IMR-90 (cell line): ENCODE measurements around the gene TCF3. TPM values are rescaled to one million over a fixed set of nuclear protein-coding genes. Genes with fewer than 3 reads are reported as not detected.

ENCODE experiments used
- ATAC-seq: fragments of 200-7000 bp; cut with Tn5 transposase; 2 replicates; pipeline ENCODE4 v1.9.1; 2020; ENCODE audit warnings: low read depth, mild to moderate bottlenecking, moderate library complexity
- BruUV-seq: library from RNA; stranded (reverse); fragments of 400-500 nt; replicated peaks from 2 replicates; lab custom pipeline; 2021; lab: Mats Ljungman, UMichigan
- CTCF ChIA-PET: fragments of 300-600 bp; formaldehyde crosslinking; extraction: SDS; loops from one replicate; lab custom pipeline; 2021; ENCODE audit warnings: antibody characterized with exemption; lab: Yijun Ruan, JAX
- POLR2A ChIA-PET: fragments of 300-600 bp; sonication (Branson Sonifier 250); formaldehyde crosslinking; loops from one replicate; lab custom pipeline; 2022; ENCODE audit warnings: antibody characterized with exemption; ENCODE audit not compliant: unreplicated experiment; lab: Charles Lee
- DNase-seq: peaks from one replicate; pipeline ENCODE4 v3.0.0; 2013
- H2AFZ ChIP-seq: replicated peaks from 2 replicates; pipeline ENCODE3; 2013; ENCODE audit warnings: low read length, mild to moderate bottlenecking; ENCODE audit not compliant: poor library complexity
- H2AK5ac ChIP-seq: 2 replicates; pipeline ENCODE4 v1.6.1; 2013; ENCODE audit warnings: low read depth, low read length, inconsistent platforms
- H2AK9ac ChIP-seq: replicated peaks from 2 replicates; pipeline ENCODE3; 2013; ENCODE audit warnings: mild to moderate bottlenecking, low read depth, low read length, moderate library complexity; ENCODE audit not compliant: poor library complexity
- H2BK120ac ChIP-seq: 2 replicates; pipeline ENCODE4 v1.6.1; 2013; ENCODE audit warnings: low read depth, low read length, inconsistent platforms
- H2BK15ac ChIP-seq: 3 replicates; pipeline ENCODE4 v1.6.1; 2013; ENCODE audit warnings: low read depth, low read length, inconsistent platforms
- H2BK20ac ChIP-seq: 2 replicates; pipeline ENCODE4 v1.6.1; 2013; ENCODE audit warnings: low read depth, mild to moderate bottlenecking, inconsistent platforms, low read length, moderate library complexity
- H2BK5ac ChIP-seq: 2 replicates; pipeline ENCODE4 v1.6.1; 2013; ENCODE audit warnings: mild to moderate bottlenecking, low read depth, low read length, inconsistent platforms; ENCODE audit not compliant: poor library complexity, severe bottlenecking
- H3K14ac ChIP-seq: replicated peaks from 2 replicates; pipeline ENCODE4 v1.6.1; 2013; ENCODE audit warnings: low read depth, low read length, inconsistent platforms
- H3K18ac ChIP-seq: 2 replicates; pipeline ENCODE4 v1.6.1; 2013; ENCODE audit warnings: low read depth, low read length, control low read depth
- H3K23ac ChIP-seq: 2 replicates; pipeline ENCODE4 v1.6.1; 2013; ENCODE audit warnings: low read depth, low read length, inconsistent platforms
- H3K27ac ChIP-seq: 2 replicates; pipeline ENCODE4 v1.5.1; 2013; ENCODE audit warnings: mild to moderate bottlenecking, control low read depth, low read length; ENCODE audit not compliant: insufficient read depth
- H3K27me3 ChIP-seq: 2 replicates; pipeline ENCODE4 v1.6.1; 2013; ENCODE audit warnings: low read length; ENCODE audit not compliant: control insufficient read depth, insufficient read depth
- H3K36me3 ChIP-seq: 2 replicates; pipeline ENCODE4 v1.6.1; 2013; ENCODE audit warnings: low read length, mixed read lengths; ENCODE audit not compliant: control insufficient read depth, insufficient read depth
- H3K4ac ChIP-seq: 2 replicates; pipeline ENCODE4 v1.6.1; 2013; ENCODE audit warnings: low read depth, low read length, inconsistent platforms
- H3K4me1 ChIP-seq: 2 replicates; pipeline ENCODE4 v1.6.1; 2013; ENCODE audit warnings: low read length, mixed read lengths; ENCODE audit not compliant: control insufficient read depth, insufficient read depth
- H3K4me2 ChIP-seq: 2 replicates; pipeline ENCODE4 v1.6.1; 2013; ENCODE audit warnings: low read depth, mild to moderate bottlenecking, control low read depth, low read length, moderate library complexity
- H3K4me3 ChIP-seq: 2 replicates; pipeline ENCODE4 v1.5.1; 2013; ENCODE audit warnings: low read depth, mild to moderate bottlenecking, control low read depth, low read length, moderate library complexity; ENCODE audit not compliant: insufficient read depth
- H3K56ac ChIP-seq: 2 replicates; pipeline ENCODE4 v1.6.1; 2013; ENCODE audit warnings: low read length, inconsistent platforms; ENCODE audit not compliant: insufficient read depth; ENCODE audit errors: extremely low read depth
- H3K79me1 ChIP-seq, 2 experiments: 2 replicates each; pipeline ENCODE4 v1.6.1; 2013; ENCODE audit warnings: low read length in 2 of 2, inconsistent platforms in 1 of 2, low read depth in 1 of 2
- H3K9ac ChIP-seq: 2 replicates; pipeline ENCODE4 v1.6.1; 2013; ENCODE audit warnings: low read depth, low read length, control low read depth
- H3K9me1 ChIP-seq: 2 replicates; pipeline ENCODE4 v1.6.1; 2013; ENCODE audit warnings: low read length, inconsistent platforms; ENCODE audit not compliant: insufficient read depth
- H3K9me3 ChIP-seq: 2 replicates; pipeline ENCODE4 v1.6.1; 2013; ENCODE audit warnings: low read length; ENCODE audit not compliant: control insufficient read depth, insufficient read depth
- H4K20me1 ChIP-seq: 2 replicates; pipeline ENCODE4 v1.6.1; 2013; ENCODE audit warnings: low read length, inconsistent platforms; ENCODE audit not compliant: insufficient read depth
- H4K5ac ChIP-seq: 2 replicates; pipeline ENCODE4 v1.6.1; 2013; ENCODE audit warnings: mild to moderate bottlenecking, low read depth, low read length, control low read depth
- H4K8ac ChIP-seq, 2 experiments: 2 replicates each; pipeline ENCODE4 v1.6.1; 2013; ENCODE audit warnings: low read depth in 2 of 2, low read length in 2 of 2, control low read depth in 1 of 2, inconsistent platforms in 1 of 2
- H4K91ac ChIP-seq: 2 replicates; pipeline ENCODE4 v1.6.1; 2013; ENCODE audit warnings: low read depth, low read length, inconsistent platforms; ENCODE audit not compliant: insufficient read depth
- BHLHE40 ChIP-seq: fragments of 150-350 bp; IDR thresholded peaks from 2 replicates; pipeline ENCODE4 v1.6.1; 2016; ENCODE audit warnings: mild to moderate bottlenecking, low read depth, low read length
- CEBPB ChIP-seq: IDR thresholded peaks from 2 replicates; pipeline ENCODE4 v1.6.1; 2012; ENCODE audit warnings: low read depth, low read length, improper control_type of control experiment
- CTCF ChIP-seq: conservative IDR thresholded peaks from 2 replicates; pipeline ENCODE4 v1.5.1; 2012; ENCODE audit warnings: mild to moderate bottlenecking, low read depth, low read length, improper control_type of control experiment
- FOS ChIP-seq: fragments of 150-350 bp; IDR thresholded peaks from 2 replicates; pipeline ENCODE4 v1.6.1; 2016; ENCODE audit warnings: low read depth, low read length
- MAFK ChIP-seq: IDR thresholded peaks from 2 replicates; pipeline ENCODE4 v1.6.1; 2012; ENCODE audit warnings: low read depth, low read length, improper control_type of control experiment
- MAZ ChIP-seq: IDR thresholded peaks from 2 replicates; pipeline ENCODE4 v1.6.1; 2012; ENCODE audit warnings: low read depth, mild to moderate bottlenecking, low read length, improper control_type of control experiment, moderate library complexity, borderline replicate concordance
- MXI1 ChIP-seq: IDR thresholded peaks from 2 replicates; pipeline ENCODE4 v1.6.1; 2012; ENCODE audit warnings: low read depth, mild to moderate bottlenecking, low read length, moderate library complexity, borderline replicate concordance
- NFE2L2 ChIP-seq: fragments of 150-350 bp; IDR thresholded peaks from 2 replicates; pipeline ENCODE4 v1.6.1; 2016; ENCODE audit warnings: low read depth, mild to moderate bottlenecking, low read length
- POLR2A ChIP-seq: IDR thresholded peaks from 2 replicates; pipeline ENCODE4 v1.6.1; 2012; ENCODE audit warnings: mild to moderate bottlenecking, low read depth, low read length
- RAD21 ChIP-seq: IDR thresholded peaks from 2 replicates; pipeline ENCODE4 v1.6.1; 2012; ENCODE audit warnings: low read length, improper control_type of control experiment
- SMC3 ChIP-seq: fragments of 150-350 bp; IDR thresholded peaks from 2 replicates; pipeline ENCODE4 v1.6.1; 2016; ENCODE audit warnings: low read depth, mild to moderate bottlenecking, antibody characterized with exemption, low read length, moderate library complexity
- USF2 ChIP-seq: fragments of 150-350 bp; IDR thresholded peaks from 2 replicates; pipeline ENCODE4 v1.6.1; 2017; ENCODE audit warnings: mild to moderate bottlenecking, antibody characterized with exemption, low read length, low read depth
- WGBS, 2 experiments: methylation state at CpG; one replicate each; pipeline versions ENCODE4 v1.1.5 to v1.1.7; 2013; ENCODE audit warnings: missing lambda C conversion rate in 2 of 2; ENCODE audit not compliant: insufficient read length in 1 of 2; ENCODE audit errors: extremely low coverage in 2 of 2; 5-methylcytosine and 5-hydroxymethylcytosine counted together
- dilution Hi-C: fragments of 300-500 bp; cut with HindIII; formaldehyde crosslinking; loops from one replicate; pipeline ENCODE4 v1.14.3; 2018; ENCODE audit warnings: low sequenced_read_pairs; ENCODE audit not compliant: unreplicated experiment
- in situ Hi-C: fragments of 300-500 bp; cut with MboI; formaldehyde crosslinking; loops from 3 replicates; pipeline ENCODE4 v1.14.3; 2019; ENCODE audit warnings: low sequenced_read_pairs, inconsistent platforms, mixed read lengths
- intact Hi-C: fragments of 100-400 bp; cut with micrococcal nuclease; formaldehyde crosslinking; loops from 2 replicates; pipeline ENCODE4 v1.10.0; 2022
- polyA plus RNA-seq, 3 experiments: library from polyadenylated mRNA; depleted of rRNA; stranded (reverse); fragments of >200 nt; gene quantifications; 2 replicates each; pipeline ENCODE4 v1.2.3, GENCODE V29; 2012; ENCODE audit warnings: low replicate concordance in 1 of 3
- total RNA-seq: library from RNA; depleted of rRNA; stranded (reverse); fragments of >200 nt; gene quantifications from 2 replicates; pipeline ENCODE4 v1.2.3, GENCODE V29; 2012

The TCF3 gene
- total and polyA plus RNA-seq, 2 of the 4 experiments (the other 2 are of a cell fraction), result 29.9 to 127 TPM

DNA sequence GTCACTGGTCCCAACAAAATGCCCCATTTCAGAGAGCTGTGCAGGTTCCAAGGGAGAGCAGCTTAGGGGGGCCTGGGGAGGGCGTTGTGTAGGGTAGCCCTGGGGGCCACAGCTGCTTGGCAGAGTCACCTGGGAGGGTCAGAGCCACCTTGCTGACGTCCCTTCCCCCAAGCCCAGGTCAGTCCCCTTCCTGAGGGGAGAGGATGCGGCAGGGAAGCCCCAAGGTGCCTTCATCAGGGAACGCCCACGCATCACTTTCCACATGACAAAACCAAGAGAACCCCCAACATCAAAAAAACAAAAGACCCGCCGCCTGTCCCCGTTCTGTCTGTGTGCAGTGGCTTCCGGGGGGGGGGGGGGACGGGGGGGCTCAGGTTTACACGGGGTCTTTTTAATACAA is 41.8 kb downstream of the TCF3 start:
- in situ Hi-C loops, result no loop called here
- Histone ChIP-seq H4K20me1 (peaks cover 6% of the 10 kb centered on the region), H3K36me3 (peaks cover 50% of the 10 kb centered on the region), H4K91ac (no peak overlapping the region), H2AK9ac (no peak overlapping the region), H3K4me3 (no peak overlapping the region), H3K56ac (no peak overlapping the region), H3K14ac (no peak overlapping the region), H2BK15ac (no peak overlapping the region), H2AFZ (no peak overlapping the region), H3K27ac (no peak overlapping the region), H3K9me1 (no peaks in the 10 kb centered on the region), H4K8ac (no peak overlapping the region), H3K4me1 (0 out of 2 replicates have a peak, but pooled peaks cover 2% of the 10 kb centered on the region), H4K5ac (no peak overlapping the region), H2BK120ac (no peak overlapping the region), H3K4me2 (no peak overlapping the region), H3K27me3 (no peaks in the 10 kb centered on the region), H3K9ac (no peak overlapping the region), H2AK5ac (no peak overlapping the region), H3K18ac (no peak overlapping the region), H3K23ac (no peak overlapping the region), H3K79me1 (peaks cover under 1 to 7% of the 10 kb centered on the region in 2 experiments; a peak in 1 of 4 replicates), H2BK20ac (no peak overlapping the region), H3K9me3 (no peaks in the 10 kb centered on the region), H3K4ac (no peak overlapping the region), H2BK5ac (no peak overlapping the region)
- DNase-seq (no peak), ATAC-seq (no peak)
- CTCF ChIA-PET, result no interaction called here
- intact Hi-C loops, result no loop called here
- BruUV-seq, result no TSS peak
- TF ChIP-seq MXI1 (no peak), CTCF (no peak), SMC3 (no peak), RAD21 (no peak), FOS (no peak), BHLHE40 (no peak), USF2 (no peak), MAZ (no peak), POLR2A (no peak), CEBPB (no peak), NFE2L2 (no peak), MAFK (no peak)
- no CpG with 5 or more reads among the region's 11 CpGs for WGBS, 2 experiments
- dilution Hi-C loops, result no loop called here
- POLR2A ChIA-PET, result no interaction called here
